Activated CD4-positive, alpha-beta T cell treated with anti-CD3 and anti-CD28 coated beads, Interleukin-2, amount 10 ng/mL, durations not matched to agents 7 days and 5 days (primary cell): ENCODE measurements around the gene TIMM23. TPM values are rescaled to one million over a fixed set of nuclear protein-coding genes. Genes with fewer than 3 reads are reported as not detected.

Experiments
- CTCF ChIA-PET: fragments of 350-600 bp; sonication (Branson Sonifier 250); formaldehyde crosslinking; loops from one replicate; lab custom pipeline; 2021; ENCODE audit warnings: antibody characterized with exemption; lab: Charles Lee
- POLR2A ChIA-PET: fragments of 350-600 bp; sonication (Branson Sonifier 250); formaldehyde crosslinking; loops from one replicate; lab custom pipeline; 2021; ENCODE audit warnings: antibody characterized with exemption; lab: Charles Lee
- DNase-seq: peaks from one replicate; pipeline ENCODE4 v3.0.0-alpha.2; 2020
- H3K27ac Mint-ChIP-seq: one replicate; pipeline ENCODE4 v1.8.0; 2021; ENCODE audit warnings: mild to moderate bottlenecking, moderate library complexity, mixed read lengths
- H3K27me3 Mint-ChIP-seq: one replicate; pipeline ENCODE4 v1.8.0; 2021; ENCODE audit warnings: mixed read lengths
- H3K36me3 Mint-ChIP-seq: one replicate; pipeline ENCODE4 v1.8.0; 2021; ENCODE audit warnings: low read depth, mixed read lengths
- H3K4me1 Mint-ChIP-seq: one replicate; pipeline ENCODE4 v1.8.0; 2021; ENCODE audit warnings: mixed read lengths
- H3K4me3 Mint-ChIP-seq: one replicate; pipeline ENCODE4 v1.8.0; 2021; ENCODE audit warnings: mild to moderate bottlenecking, moderate library complexity, mixed read lengths
- H3K9me3 Mint-ChIP-seq: one replicate; pipeline ENCODE4 v1.8.0; 2021; ENCODE audit warnings: mixed read lengths
- total RNA-seq, 2 experiments: library from RNA; stranded (reverse); gene quantifications; one replicate each; pipeline ENCODE4 v1.2.3, GENCODE V29; 2021

TIMM23 gene
- total RNA-seq, 2 experiments from 2014 or later, result 49.0 to 54.5 TPM

GRCh38 chr10:46018453-46019176, 46.3 kb downstream of the TIMM23 start:
- Mint-ChIP-seq H3K4me1 (peaks cover 57% of the 10 kb centered on the region), H3K36me3 (peaks cover 33% of the 10 kb centered on the region), H3K27me3 (no peaks in the 10 kb centered on the region), H3K27ac (no peak overlapping the region), H3K9me3 (no peaks in the 10 kb centered on the region), H3K4me3 (no peak overlapping the region)
- CTCF ChIA-PET, result interaction anchor here (1.0 to 2.7 kb wide), 3 partner anchors 8 to 11 kb away, joined by 4 to 15 read pairs (median 6); no protein-coding TSS in a partner anchor
- POLR2A ChIA-PET, result no interaction called here
- DNase-seq, result no peak

DNA sequence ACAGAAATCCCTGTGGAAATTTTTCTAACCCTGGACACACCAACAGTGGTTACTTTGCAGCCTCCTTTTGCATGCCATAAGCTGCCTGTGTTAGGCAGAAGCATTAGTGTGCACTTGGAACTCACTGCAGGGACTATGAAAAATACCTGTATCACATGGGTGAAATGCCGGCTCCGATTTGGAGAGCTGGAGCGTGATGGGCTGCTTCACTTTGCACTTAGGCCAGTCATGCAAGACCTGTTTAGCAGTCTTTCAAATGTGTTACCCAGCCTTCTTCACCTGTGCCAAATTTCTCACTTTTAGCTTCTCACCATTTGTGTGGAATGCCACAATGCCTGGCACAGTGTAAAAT, 46.9 kb downstream of the TIMM23 start:
- ChIA-PET POLR2A (no interaction called here), CTCF (interaction anchor here (2.7 kb wide), 1 partner anchor 10 kb away, joined by 15 read pairs; no protein-coding TSS in a partner anchor)
- no peak for DNase-seq
- peak overlapping the region; percentile 26 for H3K27ac Mint-ChIP-seq
- H3K4me3 Mint-ChIP-seq, result no peak overlapping the region
- peaks cover 31% of the 10 kb centered on the region for H3K36me3 Mint-ChIP-seq
- H3K27me3 Mint-ChIP-seq, result no peaks in the 10 kb centered on the region
- peaks cover 62% of the 10 kb centered on the region for H3K4me1 Mint-ChIP-seq
- no peaks in the 10 kb centered on the region for H3K9me3 Mint-ChIP-seq

- ChIA-PET POLR2A (no interaction called here), CTCF (interaction anchor here (0.9 to 2.7 kb wide), 2 partner anchors 9 to 18 kb away, joined by 3 to 15 read pairs; no protein-coding TSS in a partner anchor)
- no peak overlapping the region for H3K4me3 Mint-ChIP-seq
- H3K27ac Mint-ChIP-seq, result peak overlapping the region; percentile 75
- no peaks in the 10 kb centered on the region for H3K9me3 Mint-ChIP-seq
- peak; percentile 24 for DNase-seq
- H3K27me3 Mint-ChIP-seq, result no peaks in the 10 kb centered on the region
- H3K4me1 Mint-ChIP-seq, result peaks cover 66% of the 10 kb centered on the region
- H3K36me3 Mint-ChIP-seq, result peaks cover 25% of the 10 kb centered on the region
Measured at GRCh38 chr10:46019569-46020343, 47.5 kb downstream of the TIMM23 start.

- CTCF ChIA-PET, result interaction anchor here (0.9 to 2.7 kb wide), 2 partner anchors 9 to 19 kb away, joined by 3 to 15 read pairs; no protein-coding TSS in a partner anchor
- no peaks in the 10 kb centered on the region for H3K9me3 Mint-ChIP-seq
- POLR2A ChIA-PET, result no interaction called here
Measured at GRCh38 chr10:46020344-46020657, 48.0 kb downstream of the TIMM23 start.

GRCh38 chr10:46022978-46023702, 50.9 kb downstream of the TIMM23 start:
- no peaks in the 10 kb centered on the region for H3K27me3 Mint-ChIP-seq
- peaks cover 92% of the 10 kb centered on the region for H3K4me1 Mint-ChIP-seq
- ChIA-PET CTCF (interaction anchor here (0.8 to 1.3 kb wide), 3 partner anchors 12 to 558 kb away, joined by 3 read pairs; no protein-coding TSS in a partner anchor), POLR2A (no interaction called here)
- peaks cover 15% of the 10 kb centered on the region for H3K36me3 Mint-ChIP-seq
- H3K27ac Mint-ChIP-seq, result peak overlapping the region; percentile 81
- peak; percentile 80 for DNase-seq
- no peaks in the 10 kb centered on the region for H3K9me3 Mint-ChIP-seq
- H3K4me3 Mint-ChIP-seq, result peak overlapping the region; percentile 76

More at GRCh38 chr10:46020344-46020657, 48.0 kb downstream of the TIMM23 start:
- H3K36me3 Mint-ChIP-seq, result peaks cover 21% of the 10 kb centered on the region
- peak overlapping the region; percentile 75 for H3K27ac Mint-ChIP-seq
- peaks cover 69% of the 10 kb centered on the region for H3K4me1 Mint-ChIP-seq
- DNase-seq, result no peak
- H3K4me3 Mint-ChIP-seq, result no peak overlapping the region
- no peaks in the 10 kb centered on the region for H3K27me3 Mint-ChIP-seq

- no peak for DNase-seq
- POLR2A ChIA-PET, result no interaction called here
- H3K4me3 Mint-ChIP-seq, result no peak overlapping the region
- H3K27ac Mint-ChIP-seq, result no peak overlapping the region
- peaks cover 90% of the 10 kb centered on the region for H3K4me1 Mint-ChIP-seq
- H3K36me3 Mint-ChIP-seq, result peaks cover 15% of the 10 kb centered on the region
- CTCF ChIA-PET, result no interaction called here
- H3K9me3 Mint-ChIP-seq, result no peaks in the 10 kb centered on the region
- no peaks in the 10 kb centered on the region for H3K27me3 Mint-ChIP-seq
Measured at GRCh38 chr10:46024948-46025347, 52.7 kb downstream of the TIMM23 start.

DNA sequence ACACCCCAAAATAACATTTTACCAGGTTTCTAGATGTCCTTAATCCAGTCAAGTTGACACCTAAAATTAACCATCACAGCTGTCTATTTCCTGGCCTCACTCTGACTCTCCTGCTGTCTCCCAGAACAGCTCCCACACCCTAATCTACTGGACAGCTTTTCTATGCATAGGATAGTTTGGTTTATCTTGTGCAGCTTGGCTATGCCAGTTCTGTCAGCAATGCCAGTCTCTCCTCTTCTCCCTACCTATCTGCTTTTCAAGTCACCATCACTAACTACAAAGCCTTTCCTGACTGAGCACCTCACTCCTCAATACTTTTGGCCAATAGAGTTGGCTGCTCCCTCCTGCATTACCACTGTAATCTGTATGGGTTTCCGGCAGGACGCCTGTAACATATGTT, 53.1 kb downstream of the TIMM23 start:
- Mint-ChIP-seq H3K9me3 (no peaks in the 10 kb centered on the region), H3K27me3 (no peaks in the 10 kb centered on the region), H3K27ac (peak overlapping the region; percentile 43), H3K4me1 (peaks cover 85% of the 10 kb centered on the region), H3K4me3 (no peak overlapping the region), H3K36me3 (peaks cover 15% of the 10 kb centered on the region)
- CTCF ChIA-PET, result no interaction called here
- POLR2A ChIA-PET, result no interaction called here
- DNase-seq, result no peak

GRCh38 chr10:46026106-46026505, 53.8 kb downstream of the TIMM23 start:
- no peak for DNase-seq
- Mint-ChIP-seq H3K4me3 (no peak overlapping the region), H3K36me3 (peaks cover 16% of the 10 kb centered on the region), H3K9me3 (no peaks in the 10 kb centered on the region), H3K27me3 (no peaks in the 10 kb centered on the region), H3K4me1 (peaks cover 83% of the 10 kb centered on the region), H3K27ac (no peak overlapping the region)
- CTCF ChIA-PET, result interaction anchor here (0.9 to 1.2 kb wide), 2 partner anchors 10 to 791 kb away, joined by 3 read pairs; no protein-coding TSS in a partner anchor
- POLR2A ChIA-PET, result interaction anchor here (0.8 kb wide), 1 partner anchor 10 kb away, joined by 3 read pairs; no protein-coding TSS in a partner anchor

DNA sequence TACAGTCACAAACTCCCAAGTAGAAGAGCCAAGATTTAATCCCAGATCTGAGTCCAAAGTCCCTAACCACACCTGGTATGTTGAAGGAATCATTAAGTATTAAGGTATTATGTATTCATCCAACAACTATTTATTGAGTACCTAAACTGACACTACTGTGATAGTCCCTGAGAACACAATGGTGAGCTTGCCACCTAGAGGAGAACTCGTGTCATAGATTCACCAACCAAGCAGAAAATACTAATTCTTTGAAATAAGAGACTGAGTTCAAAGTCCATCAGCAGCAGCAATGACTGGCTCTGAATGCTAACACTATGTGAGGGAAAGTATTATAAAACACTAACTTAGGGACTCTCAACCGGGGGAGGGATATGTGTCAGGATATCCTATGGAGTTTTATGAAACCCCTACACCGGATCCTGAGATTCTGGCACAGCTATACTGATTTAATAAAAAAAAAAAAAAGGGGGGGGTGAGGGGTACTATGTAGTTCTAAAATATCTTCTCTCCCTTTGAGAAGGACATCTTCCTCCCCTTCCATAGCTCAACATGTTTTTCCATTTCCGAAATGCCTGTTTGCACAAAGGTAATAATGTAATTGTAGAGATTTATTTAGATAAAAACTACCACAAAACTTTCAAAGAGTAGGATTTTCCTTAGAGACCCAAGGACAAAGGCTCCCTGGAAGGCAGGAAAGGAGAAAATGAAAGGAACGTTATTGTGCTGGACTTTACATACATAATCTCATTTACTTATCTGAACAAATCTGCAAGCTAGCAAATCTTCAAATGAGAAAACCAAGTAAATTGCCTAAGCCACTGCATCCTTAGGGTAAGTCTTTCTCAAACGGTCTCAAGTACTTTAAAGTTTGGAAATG, 56.5 kb downstream of the TIMM23 start:
- peak; percentile 59 for DNase-seq
- H3K9me3 Mint-ChIP-seq, result no peaks in the 10 kb centered on the region
- CTCF ChIA-PET, result interaction anchor here (0.9 to 2.2 kb wide), 4 partner anchors 9 to 573 kb away, joined by 3 to 15 read pairs (median 4); no protein-coding TSS in a partner anchor
- POLR2A ChIA-PET, result no interaction called here
- H3K4me3 Mint-ChIP-seq, result peak overlapping the region; percentile 98
- H3K27me3 Mint-ChIP-seq, result no peaks in the 10 kb centered on the region
- H3K27ac Mint-ChIP-seq, result peak overlapping the region; percentile 99
- H3K4me1 Mint-ChIP-seq, result peaks cover 69% of the 10 kb centered on the region
- H3K36me3 Mint-ChIP-seq, result peaks cover 16% of the 10 kb centered on the region

DNA sequence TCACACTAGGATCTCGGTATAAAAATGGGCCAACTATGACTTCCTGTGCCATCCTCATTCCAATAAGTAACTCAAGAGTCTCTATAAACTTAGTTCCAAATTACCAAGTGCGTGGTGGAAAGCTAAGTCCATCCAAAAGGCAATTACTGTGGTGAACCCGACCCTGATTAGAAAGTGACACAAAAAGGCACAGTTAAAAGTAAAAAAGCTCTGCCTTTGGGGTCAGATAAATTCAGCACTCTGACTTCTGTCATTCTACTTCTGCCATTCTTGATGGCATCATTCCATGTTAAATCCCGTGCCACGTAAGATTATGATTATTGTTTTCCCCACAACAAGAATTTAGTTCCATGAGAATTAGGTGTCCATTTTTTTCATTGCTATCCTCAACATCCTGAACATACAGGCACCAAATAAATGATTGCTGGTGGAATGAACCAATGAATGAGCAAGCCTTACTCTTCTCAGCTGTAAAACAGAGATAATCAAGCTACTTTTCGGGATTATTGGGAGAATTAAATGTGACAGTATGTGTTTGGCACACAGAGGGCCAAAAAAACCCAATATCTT, 57.3 kb downstream of the TIMM23 start:
- Mint-ChIP-seq H3K9me3 (no peaks in the 10 kb centered on the region), H3K4me1 (peaks cover 62% of the 10 kb centered on the region), H3K36me3 (peaks cover 16% of the 10 kb centered on the region), H3K27ac (peak overlapping the region; percentile 99), H3K27me3 (no peaks in the 10 kb centered on the region), H3K4me3 (peak overlapping the region; percentile 98)
- CTCF ChIA-PET, result interaction anchor here (0.9 to 2.2 kb wide), 4 partner anchors 9 to 573 kb away, joined by 3 to 15 read pairs (median 4); no protein-coding TSS in a partner anchor
- no peak for DNase-seq
- POLR2A ChIA-PET, result no interaction called here

- H3K27ac Mint-ChIP-seq, result peak within 1 kb of the TSS; percentile 99
- ChIA-PET POLR2A (no interaction called here), CTCF (interaction anchor here (0.9 to 2.2 kb wide), 2 partner anchors 10 to 574 kb away, joined by 3 to 15 read pairs; no protein-coding TSS in a partner anchor)
- no peaks in the 10 kb centered on the region for H3K27me3 Mint-ChIP-seq
- H3K9me3 Mint-ChIP-seq, result no peaks in the 10 kb centered on the region
- peak within 1 kb of the TSS; percentile 98 for H3K4me3 Mint-ChIP-seq
- peaks cover 16% of the 10 kb centered on the region for H3K36me3 Mint-ChIP-seq
- H3K4me1 Mint-ChIP-seq, result peaks cover 56% of the 10 kb centered on the region
- DNase-seq, result peak; percentile 98
Measured at GRCh38 chr10:46030091-46030937, 58.0 kb downstream of the TIMM23 start, which contains the start of gene NCOA4. Gene NCOA4 (minus strand): TSS chr10:46030623. CDS start chr10:46016680, 13,943 bp downstream.
